SU-DHL-6 (cell line): ENCODE results near the gene CRADD.

Experiments
- H2AFZ ChIP-seq: fragments of 200-600 bp; sonication (generic); 2 replicates; pipeline ENCODE4 v1.6.1; 2014; ENCODE audit warnings: low read depth, mild to moderate bottlenecking, moderate library complexity, mixed read lengths, antibody characterized with exemption, low read length; ENCODE audit not compliant: severe bottlenecking
- H3F3A ChIP-seq: fragments of 200-600 bp; shearing (Covaris generic); 2 replicates; pipeline ENCODE4 v1.6.0; 2016; ENCODE audit warnings: antibody characterized with exemption, mild to moderate bottlenecking; ENCODE audit not compliant: insufficient read depth
- H3K27ac ChIP-seq: fragments of 200-600 bp; sonication (generic); 2 replicates; pipeline ENCODE4 v1.5.1; 2016; ENCODE audit warnings: low read depth, mild to moderate bottlenecking, low read length, moderate library complexity, mixed read lengths
- H3K27me3 ChIP-seq: fragments of 200-600 bp; sonication (generic), shearing (Covaris generic); 2 replicates; pipeline ENCODE4 v1.6.0; 2014; ENCODE audit warnings: mild to moderate bottlenecking, low read length
- H3K36me3 ChIP-seq: fragments of 200-600 bp; sonication (generic); 2 replicates; pipeline ENCODE4 v1.6.1; 2014; ENCODE audit warnings: mild to moderate bottlenecking, low read length, mixed read lengths
- H3K4me2 ChIP-seq: fragments of 300-600, 200-600 bp; shearing (Covaris generic), sonication (generic); 2 replicates; pipeline ENCODE4 v1.6.0; 2014; ENCODE audit warnings: low read length, low read depth, mild to moderate bottlenecking; ENCODE audit not compliant: poor library complexity, severe bottlenecking
- H3K4me3 ChIP-seq: fragments of 200-600 bp; sonication (generic); 2 replicates; pipeline ENCODE4 v1.5.1; 2014; ENCODE audit warnings: antibody characterized with exemption, low read length, mild to moderate bottlenecking, mixed read lengths; ENCODE audit not compliant: insufficient read depth, poor library complexity, severe bottlenecking
- H3K79me2 ChIP-seq: fragments of 200-600 bp; sonication (generic); 2 replicates; pipeline ENCODE4 v1.6.1; 2014; ENCODE audit warnings: mild to moderate bottlenecking, low read length, moderate library complexity; ENCODE audit not compliant: insufficient read depth
- H3K9ac ChIP-seq: fragments of 200-600 bp; sonication (generic); 2 replicates; pipeline ENCODE4 v1.7.0; 2014; ENCODE audit warnings: mild to moderate bottlenecking, low read length
- H3K9me2 ChIP-seq: fragments of 200-600 bp; sonication (generic); replicated peaks from 2 replicates; pipeline ENCODE4 v1.6.1; 2014; ENCODE audit warnings: low read length; ENCODE audit not compliant: insufficient read depth
- H3K9me3 ChIP-seq: fragments of 200-600 bp; sonication (generic); 2 replicates; pipeline ENCODE4 v1.6.1; 2014; ENCODE audit warnings: low read length, mixed read lengths; ENCODE audit not compliant: insufficient read depth
- H4K20me1 ChIP-seq: fragments of 200-600 bp; sonication (generic); 2 replicates; pipeline ENCODE4 v1.6.1; 2014; ENCODE audit warnings: low read depth, mild to moderate bottlenecking, antibody characterized with exemption, low read length, moderate library complexity, mixed read lengths
- EZH2phosphoT487 ChIP-seq: fragments of 200-600 bp; sonication (generic), shearing (Covaris generic); conservative IDR thresholded peaks from 2 replicates; pipeline ENCODE4 v1.6.1; 2018; ENCODE audit warnings: mild to moderate bottlenecking, antibody characterized with exemption, low read length, moderate library complexity, mixed read lengths
- TF ChIP-seq, protein P1 (sequence below): fragments of 200-600 bp; sonication (generic); IDR thresholded peaks from one replicate; pipeline ENCODE4 v1.5.1; 2017; ENCODE audit warnings: antibody characterized with exemption, mild to moderate bottlenecking, low read length, moderate library complexity; ENCODE audit not compliant: insufficient read depth, poor library complexity, severe bottlenecking

Gene CRADD

DNA sequence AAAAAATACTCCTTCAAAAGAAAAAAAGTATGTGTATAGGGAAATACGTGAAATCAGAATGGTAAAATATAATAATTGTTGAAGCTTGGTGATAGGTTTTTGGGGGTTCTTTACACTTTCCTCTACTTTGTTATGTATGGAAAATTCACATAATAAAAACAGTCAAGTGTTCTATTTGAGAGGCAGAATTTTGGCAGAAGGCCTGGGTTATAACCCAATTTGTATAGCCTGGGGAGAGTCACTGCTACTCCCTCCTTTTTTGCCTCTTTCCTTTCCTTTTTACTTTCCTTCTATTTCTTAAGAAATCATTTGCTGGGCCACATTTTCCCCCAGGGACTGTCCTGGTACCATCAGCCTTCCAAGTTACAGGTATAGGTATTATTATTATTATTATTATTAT is 105.7 kb downstream of the CRADD start:
- no peaks in the 10 kb centered on the region for H3K36me3 ChIP-seq
- H3K9me3 ChIP-seq, result no peaks in the 10 kb centered on the region
- no peak overlapping the region for H2AFZ ChIP-seq
- no peak overlapping the region for H3K27ac ChIP-seq
- no peak overlapping the region for H3K9ac ChIP-seq
- no peaks in the 10 kb centered on the region for H3K79me2 ChIP-seq
- no peaks in the 10 kb centered on the region for H4K20me1 ChIP-seq
- no peaks in the 10 kb centered on the region; the same call in 1 of the 2 replicates for H3K27me3 ChIP-seq
- no peaks in the 10 kb centered on the region for H3F3A ChIP-seq
- H3K9me2 ChIP-seq, result no peaks in the 10 kb centered on the region; the same call in 1 of the 2 replicates
- no peak overlapping the region for H3K4me3 ChIP-seq
- TF ChIP-seq, protein P1, sequence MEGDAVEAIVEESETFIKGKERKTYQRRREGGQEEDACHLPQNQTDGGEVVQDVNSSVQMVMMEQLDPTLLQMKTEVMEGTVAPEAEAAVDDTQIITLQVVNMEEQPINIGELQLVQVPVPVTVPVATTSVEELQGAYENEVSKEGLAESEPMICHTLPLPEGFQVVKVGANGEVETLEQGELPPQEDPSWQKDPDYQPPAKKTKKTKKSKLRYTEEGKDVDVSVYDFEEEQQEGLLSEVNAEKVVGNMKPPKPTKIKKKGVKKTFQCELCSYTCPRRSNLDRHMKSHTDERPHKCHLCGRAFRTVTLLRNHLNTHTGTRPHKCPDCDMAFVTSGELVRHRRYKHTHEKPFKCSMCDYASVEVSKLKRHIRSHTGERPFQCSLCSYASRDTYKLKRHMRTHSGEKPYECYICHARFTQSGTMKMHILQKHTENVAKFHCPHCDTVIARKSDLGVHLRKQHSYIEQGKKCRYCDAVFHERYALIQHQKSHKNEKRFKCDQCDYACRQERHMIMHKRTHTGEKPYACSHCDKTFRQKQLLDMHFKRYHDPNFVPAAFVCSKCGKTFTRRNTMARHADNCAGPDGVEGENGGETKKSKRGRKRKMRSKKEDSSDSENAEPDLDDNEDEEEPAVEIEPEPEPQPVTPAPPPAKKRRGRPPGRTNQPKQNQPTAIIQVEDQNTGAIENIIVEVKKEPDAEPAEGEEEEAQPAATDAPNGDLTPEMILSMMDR, result no peak
- no peak for TF ChIP-seq EZH2phosphoT487
- no peak overlapping the region for H3K4me2 ChIP-seq

GRCh38 chr12:93783832-93784231 is 106.7 kb downstream of the CRADD start:
- Histone ChIP-seq H2AFZ (no peak overlapping the region), H3K27me3 (no peaks in the 10 kb centered on the region; the same call in 1 of the 2 replicates), H3K27ac (no peak overlapping the region), H3K36me3 (no peaks in the 10 kb centered on the region), H3K4me2 (no peak overlapping the region), H3K9me2 (no peaks in the 10 kb centered on the region; the same call in 1 of the 2 replicates), H3K79me2 (no peaks in the 10 kb centered on the region), H3F3A (no peaks in the 10 kb centered on the region), H4K20me1 (no peaks in the 10 kb centered on the region), H3K9ac (no peak overlapping the region), H3K9me3 (no peaks in the 10 kb centered on the region), H3K4me3 (no peak overlapping the region)
- TF ChIP-seq EZH2phosphoT487, result no peak
- TF ChIP-seq, protein P1, result no peak

GRCh38 chr12:93784339-93785086 is 107.3 kb downstream of the CRADD start:
- Histone ChIP-seq H3K9me2 (no peaks in the 10 kb centered on the region; the same call in 1 of the 2 replicates), H3K9me3 (no peaks in the 10 kb centered on the region), H3K27me3 (no peaks in the 10 kb centered on the region; the same call in 1 of the 2 replicates), H4K20me1 (no peaks in the 10 kb centered on the region), H3K79me2 (no peaks in the 10 kb centered on the region), H3K27ac (no peak overlapping the region), H2AFZ (no peak overlapping the region), H3F3A (no peaks in the 10 kb centered on the region), H3K4me2 (no peak overlapping the region), H3K9ac (no peak overlapping the region), H3K4me3 (no peak overlapping the region), H3K36me3 (no peaks in the 10 kb centered on the region)
- TF ChIP-seq, protein P1, result no peak
- no peak for TF ChIP-seq EZH2phosphoT487
